ENCODE measurements around the gene RCSD1.

RCSD1 gene

DNA sequence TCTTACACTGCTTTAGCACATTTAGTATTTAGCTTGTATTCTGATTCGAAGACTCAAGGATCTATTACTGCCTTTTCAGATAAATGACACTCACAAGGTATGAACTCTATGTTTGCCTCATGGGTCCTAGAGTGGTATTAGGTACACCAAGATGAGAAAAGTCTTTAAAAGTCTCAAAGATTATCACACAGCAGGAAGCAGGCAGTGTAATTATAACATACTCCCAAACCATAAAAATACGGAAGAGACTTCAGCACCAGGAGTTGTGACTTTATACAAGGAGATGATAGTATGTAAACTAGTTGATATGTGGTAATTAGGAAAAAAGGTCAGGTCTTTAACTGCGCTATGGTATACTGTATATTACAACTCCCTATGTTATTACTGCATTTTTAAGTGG lies 11.2 kb upstream of the RCSD1 start:
- no peak for DNase-seq

DNA sequence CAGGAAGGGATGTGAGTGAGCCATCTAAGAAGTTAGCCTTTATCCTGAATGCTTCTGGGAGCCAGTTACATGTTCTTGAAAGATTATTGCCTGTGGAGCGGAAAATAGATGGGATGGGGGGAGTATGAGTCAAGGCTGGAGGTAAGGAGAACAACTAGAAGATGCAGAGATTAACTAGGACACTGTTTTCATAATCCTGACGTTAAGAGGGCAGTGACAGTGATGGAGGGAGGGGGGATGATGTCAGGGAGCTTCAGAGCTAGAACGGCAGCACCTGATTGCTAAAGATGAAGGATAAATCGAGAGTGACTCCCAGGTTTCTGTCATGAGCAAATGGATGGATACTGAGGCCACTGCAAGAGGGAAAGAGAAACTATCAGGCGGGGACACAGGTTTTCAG lies 10.0 kb upstream of the RCSD1 start:
- no peak for DNase-seq

DNA sequence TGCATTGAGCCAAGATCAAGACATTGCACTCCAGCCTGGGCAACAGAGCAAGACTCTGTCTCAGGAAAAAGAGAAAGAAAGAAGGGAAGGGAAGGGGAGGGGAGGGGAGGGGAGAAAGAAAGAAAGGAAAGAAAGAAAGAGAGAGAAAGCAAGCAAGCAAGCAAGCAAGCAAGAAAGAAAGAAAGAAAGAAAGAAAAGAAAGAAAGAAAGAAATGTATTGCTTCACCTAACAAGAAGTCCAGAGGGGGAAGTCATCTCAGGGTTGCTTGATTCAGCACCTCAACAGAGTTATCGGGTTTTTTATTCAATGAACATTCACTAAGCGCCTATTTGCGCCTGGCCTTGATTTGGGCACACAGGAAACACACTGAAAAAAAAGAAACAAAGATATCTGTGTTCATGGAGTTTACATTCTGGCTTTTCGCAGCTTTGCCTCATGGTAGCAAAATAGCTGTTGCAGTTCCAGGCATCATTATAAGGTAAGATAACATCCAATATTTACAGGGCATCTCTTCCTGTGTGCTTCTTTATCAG lies 8.2 kb upstream of the RCSD1 start:
- no peak for DNase-seq

DNA sequence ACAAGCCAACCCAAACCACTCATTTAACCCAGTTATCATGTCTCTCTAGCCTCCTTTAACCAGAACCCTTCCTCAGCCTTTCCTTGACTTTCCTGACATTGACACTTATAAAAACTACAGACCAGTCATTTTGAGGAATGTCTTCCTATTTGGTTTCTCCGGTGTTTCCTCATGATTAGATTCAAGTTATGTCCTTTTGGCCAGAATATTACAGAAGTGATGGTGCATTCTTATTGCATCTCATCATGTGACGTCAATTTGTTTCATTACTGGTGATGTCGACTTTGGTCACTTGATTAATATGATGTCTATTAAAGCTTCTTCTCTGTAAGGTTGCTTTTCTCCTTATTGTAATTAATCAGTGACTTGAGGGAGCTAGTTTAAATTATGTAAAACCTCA lies 6.1 kb upstream of the RCSD1 start:
- DNase-seq = no peak

DNA sequence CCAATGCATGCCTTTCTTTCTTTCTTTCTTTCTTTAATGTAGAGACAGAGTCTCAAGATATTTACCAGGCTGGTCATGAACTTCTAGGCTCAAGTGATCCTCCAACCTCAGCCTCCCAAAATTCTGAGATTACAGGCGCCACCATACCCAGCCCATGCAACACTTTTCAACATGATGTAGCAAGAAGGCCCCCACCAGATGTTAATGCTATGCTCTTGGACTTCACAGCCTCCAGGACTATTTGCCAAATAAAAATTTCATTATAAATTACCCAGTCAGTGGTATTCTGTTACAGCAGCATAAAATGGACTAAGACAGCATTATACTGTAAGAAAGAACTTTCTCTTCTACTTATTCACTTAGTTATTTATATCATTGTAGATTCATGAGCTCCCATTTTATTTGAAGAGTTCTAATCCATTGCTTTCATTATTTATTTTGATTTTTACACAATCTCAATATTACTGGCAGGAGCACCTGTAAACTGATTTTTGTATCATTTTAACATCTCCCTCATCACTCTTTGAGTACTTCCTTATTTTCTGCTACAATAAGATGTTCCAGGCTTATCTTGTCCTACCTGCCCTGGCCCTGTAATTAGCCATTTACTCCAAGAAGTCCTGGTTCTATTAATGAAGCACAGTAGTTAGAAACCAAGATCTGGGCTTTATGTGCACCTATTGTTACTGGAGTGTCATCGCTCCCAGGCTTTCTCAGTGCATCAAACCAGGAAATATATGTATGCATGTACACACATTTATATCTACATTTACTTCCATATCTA lies 4.8 kb upstream of the RCSD1 start:
- no peak for DNase-seq

DNA sequence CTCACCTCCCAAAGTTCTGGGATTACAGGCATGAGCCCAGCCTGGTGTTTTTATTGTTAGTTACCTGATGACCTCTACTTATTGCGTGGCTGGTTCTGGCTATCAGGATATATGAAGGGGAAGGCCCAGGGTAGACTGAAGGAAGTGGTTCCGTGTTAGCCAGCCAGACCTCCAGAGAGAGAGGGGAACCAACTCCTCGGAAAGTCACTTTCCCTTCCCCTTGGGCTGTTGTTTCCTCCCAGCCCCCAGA lies 2.5 kb upstream of the RCSD1 start:
- DNase-seq = no peak

DNA sequence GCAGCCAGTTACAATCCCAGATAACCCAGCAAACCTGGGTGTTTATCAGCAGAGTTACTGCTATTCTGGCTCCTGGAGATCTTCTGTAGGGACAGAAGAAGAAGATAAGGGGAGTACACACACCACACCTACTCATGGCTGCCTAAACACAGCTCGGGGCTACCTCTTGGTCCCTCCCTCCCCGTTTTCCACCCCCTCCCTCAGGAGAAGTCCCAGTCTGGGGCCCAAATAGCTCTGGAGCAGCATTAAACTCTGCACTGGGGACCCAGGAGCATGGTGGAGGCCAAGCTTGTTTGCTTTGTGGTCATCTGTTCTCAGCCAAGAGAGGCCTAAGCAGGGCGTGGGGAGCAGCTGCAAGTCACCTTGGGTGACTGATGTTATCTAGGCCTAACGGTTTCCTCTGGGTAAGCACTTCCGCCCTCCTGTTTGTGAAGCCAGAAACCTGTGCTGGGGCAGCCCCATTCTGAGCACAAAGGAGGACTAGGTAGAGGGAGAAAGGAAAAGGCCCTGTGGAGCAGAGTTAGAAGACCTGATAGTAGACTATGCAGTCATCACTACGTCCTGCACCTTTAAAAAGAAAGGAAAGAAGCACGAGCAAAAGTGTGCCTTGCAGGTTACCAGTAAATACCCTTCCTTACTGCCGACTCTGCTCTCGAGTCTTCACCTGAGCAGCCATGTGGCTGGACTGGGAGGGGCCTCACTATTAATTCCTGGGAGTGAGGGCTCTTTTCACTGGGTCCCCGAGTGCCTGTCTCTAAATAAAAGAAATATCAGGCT lies 2.0 kb upstream of the RCSD1 start:
- DNase-seq = no peak

DNA sequence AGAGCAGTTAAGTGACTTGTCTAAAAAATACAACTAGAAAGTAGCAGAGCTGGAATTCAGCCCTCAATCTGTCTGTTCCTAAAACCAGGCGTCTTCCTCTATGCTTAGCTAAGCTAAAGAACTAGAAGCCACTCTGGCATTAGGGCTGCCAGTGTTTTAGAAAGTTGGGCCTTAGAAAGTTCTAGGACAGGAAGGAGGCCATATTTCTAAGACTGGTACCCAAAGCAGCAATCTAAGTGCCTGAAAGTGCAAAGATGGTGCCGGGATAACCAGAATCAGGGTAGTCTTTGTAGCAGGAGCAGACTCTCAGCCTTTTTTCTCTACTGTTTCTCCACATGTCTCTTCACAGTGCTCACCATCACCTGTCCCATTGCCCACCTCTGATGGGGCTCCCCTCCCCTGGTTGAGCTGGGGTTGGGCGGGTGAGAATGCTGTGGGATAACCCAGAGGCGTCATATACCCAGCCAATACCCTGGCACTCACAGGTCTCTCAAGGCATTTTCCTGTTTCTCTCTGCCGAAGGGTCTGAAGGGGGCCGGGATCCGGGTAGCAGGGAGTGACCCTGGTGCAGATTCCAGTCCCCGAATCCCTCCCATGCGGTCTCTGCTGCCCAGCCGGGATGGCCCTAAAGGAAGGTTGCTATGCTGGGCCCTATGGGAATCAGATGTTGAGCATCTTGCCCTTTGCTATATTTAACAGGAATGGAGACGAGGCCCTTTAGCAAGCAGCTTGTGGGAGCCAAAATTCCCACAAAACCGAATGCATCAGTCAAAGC lies 1.1 kb upstream of the RCSD1 start:
- no peak for DNase-seq

DNA sequence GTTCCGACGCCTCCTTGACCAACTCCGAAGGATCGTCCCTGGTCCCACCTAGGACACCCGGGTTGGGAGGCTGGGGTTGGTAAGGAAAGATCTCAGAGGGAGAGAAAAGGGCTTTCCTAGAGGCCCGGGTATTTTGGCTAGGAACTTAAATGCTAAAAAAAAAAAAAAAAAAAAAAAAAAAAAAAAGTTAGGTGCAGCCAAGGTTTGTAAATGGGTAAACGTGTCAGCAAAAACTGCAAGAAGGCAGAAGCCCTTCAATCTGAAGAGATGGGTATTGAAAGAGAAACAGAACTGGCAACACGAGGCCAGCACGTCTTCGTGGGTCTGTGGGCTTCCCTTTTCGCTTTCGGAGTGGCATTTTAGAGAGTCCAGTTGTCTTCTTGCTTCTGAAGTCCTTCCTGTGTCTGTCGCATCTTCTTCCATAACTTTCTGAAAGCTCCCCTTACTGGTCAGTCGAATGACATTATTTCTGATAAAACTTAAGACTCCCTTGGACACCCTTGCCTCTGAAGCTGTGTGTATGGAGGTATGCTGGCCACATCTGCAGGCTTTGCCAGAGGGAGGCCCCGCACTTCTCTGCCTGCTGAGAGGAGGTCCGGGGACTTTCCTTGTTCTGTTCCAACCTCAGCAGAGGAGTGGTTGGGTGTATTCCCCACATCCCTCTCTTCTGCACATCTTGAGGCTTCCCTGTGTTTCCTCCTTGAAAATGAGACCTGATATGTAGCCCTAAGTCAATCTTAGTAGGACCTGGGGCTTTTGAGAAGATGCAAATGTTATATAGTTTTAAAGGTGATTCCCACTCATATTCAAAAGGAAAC lies 745 bp downstream of the RCSD1 start:
- no peak for DNase-seq

DNA sequence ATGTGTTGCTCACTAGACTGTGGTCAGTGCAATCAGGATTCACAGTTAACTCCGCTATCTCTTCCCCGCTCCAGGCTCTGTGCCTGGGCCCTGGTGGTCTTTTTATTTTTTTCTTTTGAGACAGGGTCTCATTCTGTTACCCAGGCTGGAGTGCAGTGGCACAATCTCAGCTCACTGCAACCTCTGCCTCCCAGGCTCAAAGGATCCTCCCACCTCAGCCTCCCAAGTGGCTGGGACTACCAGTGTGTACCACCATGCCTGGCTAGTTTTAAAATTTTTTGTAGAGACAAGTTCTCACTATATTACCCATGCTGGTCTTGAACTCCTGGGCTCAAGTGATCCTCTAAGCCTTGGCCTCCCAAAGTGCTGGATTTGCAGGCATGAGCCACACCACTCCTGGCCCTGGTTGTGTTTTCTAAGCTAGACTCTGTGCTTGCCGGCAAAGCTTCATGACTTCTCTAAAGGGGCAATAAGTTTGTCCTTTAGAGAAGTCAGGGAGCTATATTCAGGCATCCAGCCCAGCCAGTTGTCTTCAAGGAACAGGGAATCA lies 1.4 kb downstream of the RCSD1 start:
- DNase-seq = no peak

DNA sequence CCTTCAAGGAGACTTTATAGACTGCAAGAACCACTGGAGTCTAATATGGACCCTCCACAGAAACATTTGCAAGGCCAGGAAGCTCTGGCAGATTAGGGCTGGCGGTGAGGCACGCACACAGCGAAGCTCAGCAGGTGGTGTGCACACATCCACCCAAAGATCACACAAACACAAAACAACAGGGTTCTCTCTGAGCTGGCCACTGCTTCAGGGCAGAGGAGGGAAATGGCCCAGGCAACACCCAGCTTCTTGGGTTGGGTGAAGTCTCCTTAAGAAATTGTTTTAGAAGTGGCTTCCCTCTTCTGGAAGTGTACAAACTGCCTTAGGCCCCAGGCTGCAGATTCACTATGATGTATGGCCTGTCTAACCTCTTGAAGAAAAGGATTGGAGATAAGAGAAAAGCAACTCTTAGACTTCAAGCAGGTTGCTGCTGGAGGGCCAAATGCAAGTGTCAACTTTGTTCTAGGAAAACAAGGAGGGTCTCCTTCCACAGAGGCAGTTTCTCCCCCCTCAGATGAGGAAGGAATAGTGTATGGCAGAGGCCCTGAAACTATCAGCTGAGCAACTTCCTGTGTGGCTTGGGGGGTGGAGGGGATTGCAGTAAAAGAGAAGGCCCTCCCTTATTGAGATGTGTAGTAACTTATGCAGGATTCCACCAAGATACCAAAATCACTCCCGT lies 2.0 kb downstream of the RCSD1 start:
- DNase-seq = no peak

DNA sequence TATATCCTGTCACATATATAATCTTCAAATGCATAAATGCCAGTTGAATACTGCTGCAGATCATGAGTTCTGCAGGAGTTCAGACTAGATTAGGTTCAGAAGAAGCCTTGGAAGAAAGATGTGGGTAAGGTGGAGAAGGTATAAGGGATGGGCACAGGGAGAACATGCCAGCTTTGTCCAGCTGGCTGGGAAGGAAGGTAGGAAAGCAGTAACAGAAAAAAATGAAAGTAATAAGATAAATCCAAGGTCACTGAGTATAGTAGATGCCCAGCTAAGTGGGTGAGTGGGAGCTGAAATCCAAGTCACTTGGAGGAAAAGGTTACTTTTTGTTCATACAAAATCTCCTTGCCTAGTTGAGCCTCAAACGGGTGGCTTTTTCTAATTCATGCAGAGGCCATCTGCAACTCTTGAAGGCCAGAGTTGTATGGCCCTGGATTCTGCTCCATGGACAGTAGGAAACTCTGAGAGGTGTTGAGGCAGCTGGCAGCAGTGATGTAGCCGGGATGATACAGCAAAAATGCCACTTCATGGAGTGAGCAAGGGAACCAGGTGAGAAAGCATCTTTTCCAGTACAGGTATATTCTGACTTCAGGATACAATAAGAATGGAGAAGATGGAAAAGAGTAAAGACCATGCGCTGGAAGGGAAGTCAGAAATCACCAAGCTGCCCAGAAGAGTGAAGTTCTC lies 3.4 kb downstream of the RCSD1 start:
- DNase-seq = no peak

DNA sequence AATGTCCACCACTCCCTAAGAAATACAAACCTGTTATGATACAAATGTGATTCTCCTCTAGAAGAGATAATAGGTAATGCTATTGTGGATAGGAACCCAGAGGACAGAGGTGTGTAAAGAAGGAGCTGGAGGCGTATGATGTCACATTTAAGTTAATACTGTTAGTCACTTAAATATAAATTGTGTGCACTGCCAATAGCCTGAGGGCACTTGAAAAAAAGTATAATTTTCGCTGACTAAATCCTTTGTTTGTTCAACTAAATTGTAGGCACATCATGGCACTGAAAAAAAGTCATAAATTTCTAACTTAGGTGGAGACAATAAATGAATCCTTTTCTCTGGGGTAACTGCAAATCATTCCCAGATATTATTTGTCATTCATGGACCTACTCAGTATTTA lies 4.4 kb downstream of the RCSD1 start:
- no peak for DNase-seq

DNA sequence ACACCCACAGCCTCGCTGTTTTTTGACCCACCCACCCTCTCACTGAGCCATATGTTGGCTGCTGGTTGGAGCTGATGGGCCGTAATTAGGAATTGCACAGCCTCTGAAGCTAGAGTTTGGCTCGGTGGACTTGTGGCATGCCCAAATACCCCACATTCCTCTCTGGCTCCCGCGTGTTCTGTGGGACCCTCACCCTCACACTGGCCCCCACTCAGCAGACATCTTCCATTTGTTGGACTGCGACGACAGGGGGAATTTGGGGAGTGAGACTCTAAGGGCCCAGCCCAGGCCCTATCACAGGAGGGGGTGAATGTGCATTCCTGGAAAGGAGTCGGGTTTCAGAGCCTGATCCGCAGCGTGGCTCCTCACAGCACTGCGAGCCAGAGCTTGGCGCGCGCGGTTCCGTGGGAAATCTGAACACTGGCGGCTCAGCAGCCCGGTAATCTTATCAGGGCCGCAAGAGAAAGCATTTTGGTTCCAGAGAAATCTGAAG lies 5.2 kb downstream of the RCSD1 start:
- no peak for DNase-seq

DNA sequence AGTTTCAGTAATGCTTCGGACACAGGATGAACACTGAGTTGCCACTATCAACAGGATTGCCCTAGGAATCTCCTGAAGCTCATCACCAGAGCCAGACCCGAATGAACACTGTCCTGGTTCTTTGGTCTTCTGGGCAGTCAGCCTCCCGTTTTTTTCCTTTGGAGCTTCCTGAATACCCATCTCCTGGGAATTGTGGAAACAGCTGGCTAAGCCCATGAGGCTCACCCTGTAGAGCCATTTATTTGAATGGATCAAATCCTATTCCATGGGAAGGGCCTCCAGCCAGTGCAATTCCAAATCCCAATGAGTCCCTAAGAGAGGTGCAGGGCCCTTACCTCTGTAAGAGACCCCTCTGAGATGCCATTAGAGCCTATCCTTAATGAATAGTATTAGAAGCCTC lies 5.9 kb downstream of the RCSD1 start:
- DNase-seq = no peak

DNA sequence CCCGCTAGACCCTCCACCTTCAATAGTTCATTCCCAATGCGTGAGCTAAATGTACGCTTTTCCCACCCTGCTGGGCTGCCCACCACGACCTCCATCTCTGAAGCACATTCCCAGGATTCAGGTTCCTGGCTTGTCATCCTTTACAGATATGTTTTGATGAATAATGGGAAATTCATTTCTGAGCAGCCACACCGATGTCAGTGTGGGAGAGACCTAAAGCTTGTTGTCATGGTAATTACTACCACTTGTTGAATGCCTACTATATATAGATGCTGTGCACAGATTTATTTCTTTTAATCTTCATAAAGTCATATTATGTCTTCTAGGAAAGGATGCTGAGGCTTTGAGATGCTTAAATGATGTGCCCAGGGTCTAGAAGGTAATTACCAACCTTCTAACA lies 8.0 kb downstream of the RCSD1 start:
- DNase-seq = no peak

DNA sequence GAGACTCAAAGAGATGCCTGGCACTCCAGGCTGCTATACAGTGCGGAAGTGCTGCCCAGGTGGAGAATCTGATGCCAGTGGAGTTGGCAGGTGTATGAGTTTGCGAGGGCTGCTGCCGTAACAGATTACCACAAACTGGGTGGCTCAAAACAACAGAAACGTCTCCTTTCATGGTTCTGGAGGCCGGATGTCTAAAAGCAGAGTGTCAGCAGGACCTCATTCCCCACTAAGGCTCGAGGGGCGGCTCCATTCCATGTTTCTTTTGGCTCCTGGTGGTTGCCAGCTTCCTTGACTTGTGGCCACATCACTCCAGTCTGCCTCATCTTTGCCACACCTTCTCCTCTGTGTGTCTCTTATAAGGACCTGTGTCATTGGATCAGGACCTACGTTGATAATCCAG lies 10.0 kb downstream of the RCSD1 start:
- no peak for DNase-seq

DNA sequence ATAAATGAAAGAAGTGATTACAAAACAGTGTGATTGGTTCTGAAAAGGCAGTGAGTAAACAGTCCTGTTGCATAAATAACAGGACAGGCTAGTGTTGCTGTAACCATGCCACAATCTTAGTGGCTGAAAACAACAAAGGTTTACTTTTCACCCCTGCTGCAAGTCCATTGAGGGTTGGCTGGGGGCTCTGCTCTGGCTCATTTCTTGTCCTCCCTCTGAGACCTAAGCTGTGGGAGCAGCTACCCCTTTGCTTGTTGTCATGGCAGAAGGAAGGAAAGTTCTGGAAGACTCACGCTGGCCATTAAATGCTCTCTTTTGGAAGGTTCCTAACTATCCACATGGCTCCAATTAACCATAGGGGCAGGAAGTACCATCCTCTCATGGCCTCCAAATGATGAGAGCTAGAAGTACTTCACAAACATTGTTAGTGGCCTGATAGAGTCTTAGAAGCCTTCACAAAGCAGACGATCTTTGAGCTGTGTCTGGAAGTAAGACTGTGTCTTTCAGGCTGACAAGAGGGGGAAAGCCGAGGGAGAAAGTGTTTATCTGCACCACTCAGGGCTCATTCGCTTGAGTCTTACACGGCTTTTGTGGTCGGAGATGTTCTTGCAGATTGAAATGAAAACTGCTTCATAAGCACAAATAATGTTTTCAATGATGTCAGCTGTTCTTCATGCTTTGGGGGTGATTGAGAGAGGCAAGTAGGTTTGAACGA lies 11.9 kb downstream of the RCSD1 start:
- no peak for DNase-seq

DNA sequence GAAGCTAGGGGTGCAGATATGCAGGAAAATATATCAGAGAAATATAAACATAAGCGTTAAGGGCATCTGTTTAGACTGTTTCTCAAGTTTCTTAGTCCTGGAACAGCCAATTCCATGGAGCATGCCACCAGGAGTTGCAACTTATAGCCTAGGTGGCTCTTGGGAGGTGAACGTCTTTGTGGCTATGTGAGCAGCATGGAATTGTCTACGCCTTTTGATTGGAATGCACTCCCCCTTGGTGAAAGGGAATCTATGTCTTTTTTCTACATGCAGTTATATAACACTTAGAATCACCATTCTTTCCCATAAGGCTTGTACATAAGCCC lies 12.4 kb downstream of the RCSD1 start:
- no peak for DNase-seq

DNA sequence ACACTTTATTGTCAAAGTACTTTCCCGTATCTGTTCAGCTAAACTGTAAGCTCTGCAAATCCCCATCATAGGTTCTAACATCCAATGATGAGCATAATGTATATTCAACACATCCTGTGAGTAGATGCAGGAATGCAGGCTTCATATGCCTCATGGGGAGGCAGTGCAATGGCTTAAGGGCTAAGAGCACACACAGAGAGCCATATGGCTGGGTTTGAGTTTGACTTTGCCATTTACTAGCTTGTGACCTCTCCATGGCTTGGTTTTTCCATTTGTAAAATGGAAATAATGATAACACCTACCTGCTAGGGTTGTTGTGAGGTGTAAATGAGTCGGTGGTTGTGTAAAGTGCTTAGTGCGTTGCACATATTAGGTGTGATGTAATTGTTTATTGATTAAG lies 13.4 kb downstream of the RCSD1 start:
- DNase-seq = no peak

DNA sequence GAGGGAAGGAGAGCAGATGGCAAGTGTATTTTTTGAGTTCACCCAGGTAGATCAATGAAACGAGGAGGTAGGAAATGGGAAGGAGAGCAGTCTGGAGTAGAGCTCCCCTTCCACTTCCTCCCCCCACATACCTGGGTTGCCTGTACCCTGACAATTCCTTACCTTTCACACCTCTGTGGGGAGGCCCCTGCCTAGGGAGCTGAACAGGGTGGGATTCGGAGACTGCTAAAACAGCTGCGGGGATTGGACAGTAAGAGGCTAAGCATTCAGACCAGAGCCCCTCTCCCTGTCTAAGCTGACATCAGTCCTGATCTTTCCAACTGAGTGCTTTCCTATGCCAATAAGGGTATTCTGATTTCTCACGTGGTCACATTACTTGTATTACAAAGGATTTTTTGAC lies 14.5 kb downstream of the RCSD1 start:
- DNase-seq = no peak
